ENCODE results near the gene MAP3K4.

The MAP3K4 gene

DNA sequence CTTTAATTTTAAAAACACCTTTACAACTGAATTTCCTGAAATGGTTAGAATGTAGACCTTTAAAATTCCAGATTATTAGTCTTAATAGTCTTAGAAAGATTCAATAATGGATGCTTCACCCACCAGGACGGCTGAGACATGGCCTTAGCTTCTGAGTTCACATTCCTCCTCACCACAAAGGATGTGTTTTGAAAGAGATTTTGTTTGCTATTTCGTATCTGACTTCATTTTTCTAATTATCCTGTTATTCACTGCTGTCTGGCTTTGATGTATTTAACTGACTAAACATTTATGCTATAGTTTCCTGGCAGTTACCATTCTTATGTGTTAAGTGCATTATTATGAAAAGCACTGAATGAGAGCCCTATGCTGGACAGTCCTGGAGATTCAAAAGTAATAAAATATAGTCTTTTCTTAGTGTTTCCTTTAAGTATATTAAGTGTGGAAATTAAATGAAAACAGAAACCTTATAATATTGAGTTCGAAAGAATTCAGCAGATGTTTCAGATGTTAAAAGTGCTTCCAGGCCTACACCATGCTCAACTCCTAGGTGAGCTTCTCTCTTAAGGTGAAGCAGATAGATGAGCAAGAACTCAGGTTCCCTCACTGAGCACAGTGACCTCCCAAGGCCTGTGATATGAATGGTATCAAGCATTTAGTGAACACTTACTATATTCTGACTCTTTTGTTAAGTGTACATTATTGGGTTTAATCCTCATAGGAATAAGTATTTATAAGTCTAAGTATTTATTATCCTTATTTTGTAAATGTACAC is 40.3 kb downstream of the MAP3K4 start:
- Histone ChIP-seq H3K27me3 (ENCODE audit: control insufficient read depth, insufficient read depth, low read length) (no peaks in the 10 kb centered on the region), H3K9ac (ENCODE audit: low read depth, low read length) (no peak overlapping the region), H3K4me1 (ENCODE audit: control insufficient read depth, insufficient read depth, low read length) (peaks cover 8% of the 10 kb centered on the region), H3K9me3 (ENCODE audit: control insufficient read depth, insufficient read depth, low read length) (no peaks in the 10 kb centered on the region), H3K4me3 (ENCODE audit: low read depth, low read length) (no peak overlapping the region), H3K36me3 (ENCODE audit: control insufficient read depth, insufficient read depth, low read length) (no peaks in the 10 kb centered on the region)

DNA sequence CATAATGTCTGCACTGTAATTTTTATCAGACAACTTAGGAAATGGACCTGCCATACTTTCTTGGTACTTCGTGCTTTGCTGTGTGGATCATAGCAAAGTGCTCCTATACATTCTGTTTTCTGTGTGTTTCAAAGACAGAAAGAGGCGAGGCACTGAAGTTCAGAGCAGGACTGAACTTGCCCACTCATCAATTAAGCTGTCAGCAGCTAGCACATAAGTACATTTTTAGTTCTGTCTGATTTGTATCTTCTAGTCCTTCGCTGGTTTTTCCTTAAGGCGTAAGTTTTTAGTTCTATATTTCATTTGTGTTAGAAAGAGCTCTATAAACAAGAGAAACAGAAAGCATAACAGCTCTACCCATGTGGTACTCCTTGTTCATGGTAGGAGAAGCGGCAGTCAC is 42.1 kb downstream of the MAP3K4 start:
- no peaks in the 10 kb centered on the region for H3K36me3 ChIP-seq (ENCODE audit: control insufficient read depth, insufficient read depth, low read length)

DNA sequence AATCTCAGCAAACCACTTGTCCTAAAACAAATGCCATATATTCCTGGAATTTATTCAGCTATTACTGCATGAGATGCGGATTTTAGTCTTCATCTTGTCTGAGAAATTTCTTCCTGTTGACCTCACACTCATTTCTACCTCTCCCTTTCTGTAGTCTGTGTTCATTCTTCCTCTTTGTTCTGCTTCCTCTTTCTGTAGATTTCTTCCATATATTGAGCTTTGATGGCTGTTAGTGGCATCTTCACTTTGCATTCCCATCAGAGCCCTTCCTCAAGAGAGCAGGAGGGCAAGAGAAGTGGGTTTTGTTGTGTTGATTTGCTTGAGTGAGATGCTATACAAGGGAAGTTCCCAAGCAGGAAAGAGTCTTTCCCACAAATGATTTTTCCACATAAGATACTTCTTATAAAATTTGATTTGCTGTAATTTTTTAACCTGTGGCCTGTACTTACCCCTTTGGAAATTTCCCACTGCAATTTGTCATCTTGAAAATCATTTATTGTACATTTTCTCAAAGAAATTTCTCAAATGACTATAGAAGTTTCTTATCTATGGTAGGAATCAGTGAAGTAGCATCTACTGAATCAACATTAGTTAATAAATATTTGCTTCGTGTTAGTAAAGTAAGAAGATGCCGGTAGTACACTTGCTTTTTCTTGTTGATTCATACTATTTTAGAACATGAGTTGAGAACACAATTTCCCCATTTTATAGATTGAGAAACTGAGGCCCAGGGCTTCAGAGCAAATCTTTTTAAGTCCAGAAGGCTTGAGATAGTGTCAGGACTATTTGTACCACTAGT is 43.8 kb downstream of the MAP3K4 start:
- Histone ChIP-seq H3K9me3 (ENCODE audit: control insufficient read depth, insufficient read depth, low read length) (no peaks in the 10 kb centered on the region), H3K4me1 (ENCODE audit: control insufficient read depth, insufficient read depth, low read length) (peaks cover 8% of the 10 kb centered on the region), H3K27me3 (ENCODE audit: control insufficient read depth, insufficient read depth, low read length) (no peaks in the 10 kb centered on the region), H3K4me3 (ENCODE audit: low read depth, low read length) (no peak overlapping the region), H3K36me3 (ENCODE audit: control insufficient read depth, insufficient read depth, low read length) (no peaks in the 10 kb centered on the region), H3K9ac (ENCODE audit: low read depth, low read length) (no peak overlapping the region)

More for the DNA sequence above, 42.1 kb downstream of the MAP3K4 start:
- Histone ChIP-seq H3K27me3 (ENCODE audit: control insufficient read depth, insufficient read depth, low read length) (no peaks in the 10 kb centered on the region), H3K9me3 (ENCODE audit: control insufficient read depth, insufficient read depth, low read length) (no peaks in the 10 kb centered on the region), H3K4me1 (ENCODE audit: control insufficient read depth, insufficient read depth, low read length) (peaks cover 8% of the 10 kb centered on the region), H3K9ac (ENCODE audit: low read depth, low read length) (no peak overlapping the region), H3K4me3 (ENCODE audit: low read depth, low read length) (no peak overlapping the region)

DNA sequence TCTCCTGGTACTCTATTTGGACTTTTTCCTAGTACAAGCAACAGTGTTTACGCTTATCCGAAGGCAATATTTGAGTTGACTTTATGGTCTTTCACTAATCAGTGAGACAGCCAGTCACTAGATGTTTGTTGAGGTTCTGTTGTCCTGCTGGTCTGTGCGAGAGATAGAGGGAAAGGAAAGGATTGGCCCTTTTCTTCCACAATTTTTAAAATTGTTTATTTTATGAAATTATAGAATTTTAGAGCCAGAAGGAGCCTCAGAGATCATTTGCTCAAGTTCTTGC is 44.4 kb downstream of the MAP3K4 start:
- H3K27me3 ChIP-seq (ENCODE audit: control insufficient read depth, insufficient read depth, low read length) = no peaks in the 10 kb centered on the region
- no peak overlapping the region for H3K9ac ChIP-seq (ENCODE audit: low read depth, low read length)
- no peaks in the 10 kb centered on the region for H3K36me3 ChIP-seq (ENCODE audit: control insufficient read depth, insufficient read depth, low read length)
- no peaks in the 10 kb centered on the region for H3K9me3 ChIP-seq (ENCODE audit: control insufficient read depth, insufficient read depth, low read length)
- peaks cover 8% of the 10 kb centered on the region for H3K4me1 ChIP-seq (ENCODE audit: control insufficient read depth, insufficient read depth, low read length)
- H3K4me3 ChIP-seq (ENCODE audit: low read depth, low read length) = no peak overlapping the region

- Histone ChIP-seq H3K4me1 (ENCODE audit: control insufficient read depth, insufficient read depth, low read length) (peaks cover 8% of the 10 kb centered on the region), H3K9ac (ENCODE audit: low read depth, low read length) (no peak overlapping the region), H3K36me3 (ENCODE audit: control insufficient read depth, insufficient read depth, low read length) (peaks cover 4% of the 10 kb centered on the region)
Observed at GRCh38 chr6:161037873-161038228, 46.3 kb downstream of the MAP3K4 start.

DNA sequence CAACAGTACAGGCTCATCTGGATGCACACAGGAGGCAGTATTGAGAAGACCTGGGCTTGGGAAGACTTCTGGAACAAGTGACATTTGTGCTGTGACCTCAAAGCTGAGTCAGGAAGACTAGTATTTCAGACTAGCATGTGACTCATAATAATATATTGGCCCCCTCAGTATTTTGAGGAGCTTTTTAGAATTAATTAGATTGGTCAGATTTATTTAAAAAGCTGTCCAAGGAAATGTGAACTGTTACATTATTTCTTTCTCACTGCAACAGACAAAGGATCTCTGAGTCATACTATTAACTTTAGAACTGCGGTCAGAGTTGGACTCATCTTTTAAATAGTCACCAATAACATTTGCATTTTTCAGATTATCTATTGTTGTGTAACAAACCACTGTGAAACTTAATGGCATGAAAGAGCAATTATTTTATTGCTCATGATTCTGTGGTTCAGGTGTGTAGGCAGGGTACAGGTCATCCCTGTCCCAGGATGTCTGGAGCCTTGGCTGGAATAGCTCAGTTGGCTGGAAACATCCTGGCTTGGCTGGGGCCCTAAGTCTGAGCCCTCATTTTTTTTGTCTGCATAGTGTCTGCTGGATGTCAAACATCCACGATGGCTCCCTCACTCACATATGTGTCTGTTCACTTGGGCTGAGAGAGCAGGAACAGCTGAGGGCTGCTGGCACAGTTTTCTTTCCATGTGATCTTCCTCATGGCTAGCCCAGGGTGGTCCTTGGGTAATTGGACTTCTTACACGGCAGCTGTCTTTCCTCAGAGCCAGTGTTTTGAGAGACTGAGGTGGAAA is 46.9 kb downstream of the MAP3K4 start:
- Histone ChIP-seq H3K4me1 (ENCODE audit: control insufficient read depth, insufficient read depth, low read length) (peaks cover 8% of the 10 kb centered on the region), H3K9me3 (ENCODE audit: control insufficient read depth, insufficient read depth, low read length) (no peaks in the 10 kb centered on the region), H3K36me3 (ENCODE audit: control insufficient read depth, insufficient read depth, low read length) (peaks cover 4% of the 10 kb centered on the region), H3K27me3 (ENCODE audit: control insufficient read depth, insufficient read depth, low read length) (no peaks in the 10 kb centered on the region), H3K4me3 (ENCODE audit: low read depth, low read length) (no peak overlapping the region), H3K9ac (ENCODE audit: low read depth, low read length) (no peak overlapping the region)

More at GRCh38 chr6:161037873-161038228, 46.3 kb downstream of the MAP3K4 start:
- no peaks in the 10 kb centered on the region for H3K9me3 ChIP-seq (ENCODE audit: control insufficient read depth, insufficient read depth, low read length)
- H3K4me3 ChIP-seq (ENCODE audit: low read depth, low read length) = no peak overlapping the region
- no peaks in the 10 kb centered on the region for H3K27me3 ChIP-seq (ENCODE audit: control insufficient read depth, insufficient read depth, low read length)

GRCh38 chr6:161041274-161041673 is 49.7 kb downstream of the MAP3K4 start:
- no peak overlapping the region for H3K9ac ChIP-seq (ENCODE audit: low read depth, low read length)
- no peaks in the 10 kb centered on the region for H3K4me1 ChIP-seq (ENCODE audit: control insufficient read depth, insufficient read depth, low read length)
- H3K4me3 ChIP-seq (ENCODE audit: low read depth, low read length) = no peak overlapping the region
- H3K27me3 ChIP-seq (ENCODE audit: control insufficient read depth, insufficient read depth, low read length) = no peaks in the 10 kb centered on the region
- H3K36me3 ChIP-seq (ENCODE audit: control insufficient read depth, insufficient read depth, low read length) = peaks cover 4% of the 10 kb centered on the region
- no peaks in the 10 kb centered on the region for H3K9me3 ChIP-seq (ENCODE audit: control insufficient read depth, insufficient read depth, low read length)

DNA sequence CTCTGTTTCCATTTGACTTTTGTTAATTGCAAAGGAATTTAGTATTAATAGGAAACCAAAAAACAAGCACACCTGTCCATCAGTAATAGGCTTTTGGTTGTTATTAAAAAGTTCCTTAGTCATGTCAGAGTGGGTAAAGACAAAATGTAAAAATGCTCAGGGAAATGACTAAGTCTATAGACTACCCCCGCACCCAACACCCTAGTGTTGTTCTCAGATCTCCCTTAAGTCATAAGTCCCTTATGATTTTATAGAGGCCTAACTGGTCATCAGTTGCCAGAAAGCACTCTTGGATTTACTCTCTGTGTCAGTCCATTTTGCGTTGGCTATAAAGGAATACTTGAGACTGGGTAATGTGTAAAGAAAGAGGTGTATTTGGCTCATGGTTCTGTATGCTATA is 52.8 kb downstream of the MAP3K4 start:
- Histone ChIP-seq H3K36me3 (ENCODE audit: control insufficient read depth, insufficient read depth, low read length) (peaks cover 4% of the 10 kb centered on the region), H3K9me3 (ENCODE audit: control insufficient read depth, insufficient read depth, low read length) (no peaks in the 10 kb centered on the region)

GRCh38 chr6:161048641-161049040 is 57.1 kb downstream of the MAP3K4 start:
- H3K4me3 ChIP-seq (ENCODE audit: low read depth, low read length) = no peak overlapping the region
- no peaks in the 10 kb centered on the region for H3K9me3 ChIP-seq (ENCODE audit: control insufficient read depth, insufficient read depth, low read length)
- no peak overlapping the region for H3K9ac ChIP-seq (ENCODE audit: low read depth, low read length)
- H3K4me1 ChIP-seq (ENCODE audit: control insufficient read depth, insufficient read depth, low read length) = no peaks in the 10 kb centered on the region
- H3K27me3 ChIP-seq (ENCODE audit: control insufficient read depth, insufficient read depth, low read length) = no peaks in the 10 kb centered on the region
- no peaks in the 10 kb centered on the region for H3K36me3 ChIP-seq (ENCODE audit: control insufficient read depth, insufficient read depth, low read length)

More for the DNA sequence above, 52.8 kb downstream of the MAP3K4 start:
- Histone ChIP-seq H3K4me3 (ENCODE audit: low read depth, low read length) (no peak overlapping the region), H3K9ac (ENCODE audit: low read depth, low read length) (no peak overlapping the region), H3K4me1 (ENCODE audit: control insufficient read depth, insufficient read depth, low read length) (no peaks in the 10 kb centered on the region), H3K27me3 (ENCODE audit: control insufficient read depth, insufficient read depth, low read length) (no peaks in the 10 kb centered on the region)

GRCh38 chr6:161050134-161050765 is 58.7 kb downstream of the MAP3K4 start:
- H3K9me3 ChIP-seq (ENCODE audit: control insufficient read depth, insufficient read depth, low read length) = no peaks in the 10 kb centered on the region
- no peak overlapping the region for H3K4me3 ChIP-seq (ENCODE audit: low read depth, low read length)
- no peak overlapping the region for H3K9ac ChIP-seq (ENCODE audit: low read depth, low read length)
- no peaks in the 10 kb centered on the region for H3K4me1 ChIP-seq (ENCODE audit: control insufficient read depth, insufficient read depth, low read length)
- no peaks in the 10 kb centered on the region for H3K36me3 ChIP-seq (ENCODE audit: control insufficient read depth, insufficient read depth, low read length)
- H3K27me3 ChIP-seq (ENCODE audit: control insufficient read depth, insufficient read depth, low read length) = no peaks in the 10 kb centered on the region

- Histone ChIP-seq H3K4me1 (ENCODE audit: control insufficient read depth, insufficient read depth, low read length) (peaks cover 5% of the 10 kb centered on the region), H3K27me3 (ENCODE audit: control insufficient read depth, insufficient read depth, low read length) (no peaks in the 10 kb centered on the region), H3K9ac (ENCODE audit: low read depth, low read length) (no peak overlapping the region), H3K9me3 (ENCODE audit: control insufficient read depth, insufficient read depth, low read length) (no peaks in the 10 kb centered on the region), H3K36me3 (ENCODE audit: control insufficient read depth, insufficient read depth, low read length) (no peaks in the 10 kb centered on the region), H3K4me3 (ENCODE audit: low read depth, low read length) (no peak overlapping the region)
Observed at GRCh38 chr6:161053103-161053502, 61.5 kb downstream of the MAP3K4 start.
